Measurements from ENCODE around the gene ADIG. TPM values are rescaled to one million over a fixed set of nuclear protein-coding genes. Genes with fewer than 3 reads are reported as not detected.

The ADIG gene
- total and polyA plus RNA-seq, 8 donors = not detected

DNA sequence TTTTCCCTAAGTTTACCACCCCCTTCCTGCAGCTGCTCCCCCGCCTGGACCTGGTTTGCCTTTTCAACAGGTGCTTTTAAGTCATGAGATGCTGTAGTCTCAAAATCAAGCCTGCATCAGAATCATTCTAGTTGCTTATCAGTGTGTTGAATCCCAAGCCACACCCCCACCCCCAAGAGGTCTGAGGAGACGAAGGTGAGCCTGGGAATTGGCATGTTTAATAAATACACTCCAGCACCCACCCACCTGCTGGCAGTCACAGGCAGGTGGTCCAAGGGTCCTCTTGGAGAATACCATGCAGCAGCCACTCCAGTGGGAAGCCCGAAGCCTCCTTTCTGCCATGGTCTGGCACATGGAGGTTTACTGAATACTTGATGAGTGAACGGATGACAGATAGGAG, 1.1 kb upstream of the ADIG start:
- Histone ChIP-seq H3K4me1 (no peaks in the 10 kb centered on the region), H3K27ac (no peak overlapping the region), H3K27me3 (peaks cover 0 to 16% (median 0%) of the 10 kb centered on the region in 3 donors), H3K36me3 (peaks cover 12 to 34% (median 29%) of the 10 kb centered on the region in 4 donors), H3K4me3 (no peak overlapping the region), H3K9me3 (no peaks in the 10 kb centered on the region)
- no peak for TF ChIP-seq EP300 (IDR thresholded peaks at IDR 0.05)
- TF ChIP-seq, protein P1, sequence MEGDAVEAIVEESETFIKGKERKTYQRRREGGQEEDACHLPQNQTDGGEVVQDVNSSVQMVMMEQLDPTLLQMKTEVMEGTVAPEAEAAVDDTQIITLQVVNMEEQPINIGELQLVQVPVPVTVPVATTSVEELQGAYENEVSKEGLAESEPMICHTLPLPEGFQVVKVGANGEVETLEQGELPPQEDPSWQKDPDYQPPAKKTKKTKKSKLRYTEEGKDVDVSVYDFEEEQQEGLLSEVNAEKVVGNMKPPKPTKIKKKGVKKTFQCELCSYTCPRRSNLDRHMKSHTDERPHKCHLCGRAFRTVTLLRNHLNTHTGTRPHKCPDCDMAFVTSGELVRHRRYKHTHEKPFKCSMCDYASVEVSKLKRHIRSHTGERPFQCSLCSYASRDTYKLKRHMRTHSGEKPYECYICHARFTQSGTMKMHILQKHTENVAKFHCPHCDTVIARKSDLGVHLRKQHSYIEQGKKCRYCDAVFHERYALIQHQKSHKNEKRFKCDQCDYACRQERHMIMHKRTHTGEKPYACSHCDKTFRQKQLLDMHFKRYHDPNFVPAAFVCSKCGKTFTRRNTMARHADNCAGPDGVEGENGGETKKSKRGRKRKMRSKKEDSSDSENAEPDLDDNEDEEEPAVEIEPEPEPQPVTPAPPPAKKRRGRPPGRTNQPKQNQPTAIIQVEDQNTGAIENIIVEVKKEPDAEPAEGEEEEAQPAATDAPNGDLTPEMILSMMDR (IDR thresholded peaks at IDR 0.05) = no peak
- intact Hi-C loops (cut with DNase I; ENCODE audit: low total_unique reads) = no loop called here
- DNase-seq = no peak
- WGBS, 5 donors = 70 to 79% (median 73%) methylated on average over 4 of the region's 4 CpGs

DNA sequence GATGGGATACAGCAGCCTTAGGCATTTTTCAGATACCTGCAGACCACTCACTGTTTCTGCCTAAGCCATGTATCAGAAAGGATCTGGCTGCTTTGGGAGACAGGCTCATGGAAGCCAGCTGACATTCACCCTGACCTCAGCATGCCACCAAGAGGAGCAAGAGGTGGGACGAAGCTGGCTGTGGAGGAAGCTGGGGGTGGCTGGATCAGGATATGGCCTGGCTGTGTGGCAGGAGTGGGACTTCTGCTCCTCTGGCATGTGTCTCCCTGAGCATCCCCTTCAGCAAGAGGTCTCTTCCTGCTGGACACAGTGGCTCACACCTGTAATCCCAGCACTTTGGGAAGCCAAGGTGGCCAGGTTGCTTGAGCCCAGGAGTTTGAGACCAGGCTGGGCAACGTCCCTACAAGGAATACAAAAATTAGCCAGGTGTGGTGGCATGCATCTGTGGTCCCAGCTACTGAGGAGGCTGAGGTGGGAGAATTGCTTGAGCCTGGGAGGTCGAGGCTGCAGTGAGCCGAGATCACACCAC, 897 bp downstream of the ADIG start:
- DNase-seq = no peak
- no peaks in the 10 kb centered on the region for H3K4me1 ChIP-seq
- H3K36me3 ChIP-seq = peaks cover 0 to 14% (median 10%) of the 10 kb centered on the region in 4 donors
- no peak overlapping the region for H3K27ac ChIP-seq
- no peaks in the 10 kb centered on the region for H3K9me3 ChIP-seq
- WGBS, 5 donors = 55 to 68% (median 66%) methylated on average over 4 of the region's 4 CpGs
- H3K4me3 ChIP-seq = no peak overlapping the region
- TF ChIP-seq EP300 (IDR thresholded peaks at IDR 0.05) (no peak), POLR2AphosphoS5 (IDR thresholded peaks at IDR 0.05) (no peak), POLR2A (IDR thresholded peaks at IDR 0.05) (no peak)
- TF ChIP-seq, protein P1 (IDR thresholded peaks at IDR 0.05) = no peak
- peaks cover 0 to 28% (median 0%) of the 10 kb centered on the region in 3 donors for H3K27me3 ChIP-seq
- intact Hi-C loops (cut with DNase I; ENCODE audit: low total_unique reads) = no loop called here

DNA sequence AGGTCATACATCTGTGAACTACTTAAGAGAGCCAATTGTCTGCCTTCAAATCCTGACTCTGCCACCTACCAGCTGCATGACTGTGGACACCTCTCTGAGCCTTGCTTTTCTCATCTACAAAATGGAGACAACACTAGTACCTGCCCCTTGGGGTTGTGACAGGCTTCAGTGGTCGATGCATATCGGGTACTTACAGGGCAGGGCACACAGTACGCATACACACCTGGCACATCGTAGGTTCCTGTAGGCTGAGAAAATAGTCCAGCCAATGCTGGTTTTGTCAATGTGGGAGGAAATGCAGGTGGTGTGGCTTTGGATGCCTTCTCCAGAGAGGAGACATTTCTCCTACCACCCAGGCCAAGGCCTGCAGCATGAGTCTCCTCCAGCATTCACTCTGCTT, 2.3 kb downstream of the ADIG start:
- WGBS, 5 donors = 79 to 98% (median 88%) methylated on average over 4 of the region's 4 CpGs
- Histone ChIP-seq H3K4me1 (no peaks in the 10 kb centered on the region), H3K4me3 (no peak overlapping the region), H3K27ac (no peak overlapping the region), H3K36me3 (peaks cover 0 to under 1% (median 0%) of the 10 kb centered on the region in 4 donors), H3K9me3 (no peaks in the 10 kb centered on the region), H3K27me3 (peaks cover 0 to 37% (median 0%) of the 10 kb centered on the region in 3 donors)
- TF ChIP-seq, protein P1 (IDR thresholded peaks at IDR 0.05) = no peak
- TF ChIP-seq EP300 (IDR thresholded peaks at IDR 0.05) (no peak), POLR2A (IDR thresholded peaks at IDR 0.05) (no peak), POLR2AphosphoS5 (IDR thresholded peaks at IDR 0.05) (no peak)
- intact Hi-C loops (cut with DNase I; ENCODE audit: low total_unique reads) = no loop called here
- no peak for DNase-seq

DNA sequence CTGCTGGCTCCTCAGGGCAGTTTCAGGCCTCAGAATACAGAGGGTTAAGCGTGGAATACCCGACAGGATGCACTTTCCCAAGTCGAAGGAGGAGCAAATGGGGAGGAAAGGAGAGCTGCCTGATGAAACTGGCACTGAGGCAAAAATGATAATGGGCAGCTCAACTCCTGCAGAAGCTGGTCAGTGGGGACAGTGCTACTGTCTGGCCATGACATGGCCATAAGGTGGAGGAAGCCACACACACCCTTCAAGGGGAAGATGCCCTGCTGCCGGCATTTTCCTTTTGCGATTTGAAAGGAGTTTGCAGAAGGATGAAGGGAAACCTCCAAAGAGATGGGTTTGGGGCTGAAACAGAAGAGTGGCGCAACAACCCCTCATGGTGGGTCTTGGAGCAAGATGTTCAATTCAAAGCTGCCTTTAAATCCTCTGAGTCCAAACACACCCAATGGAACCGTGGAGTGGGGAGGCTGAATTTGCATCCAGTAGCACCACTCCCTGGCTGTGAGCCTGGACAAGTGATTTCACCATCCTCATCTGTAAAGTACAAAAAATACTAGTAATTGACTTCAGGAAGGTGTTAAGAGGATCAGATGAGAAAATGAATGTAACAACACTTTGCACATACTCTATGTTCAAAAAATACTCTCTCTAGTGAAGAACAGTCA, 3.2 kb downstream of the ADIG start:
- no peak overlapping the region for H3K27ac ChIP-seq
- intact Hi-C loops (cut with DNase I; ENCODE audit: low total_unique reads) = no loop called here
- DNase-seq = no peak
- no peaks in the 10 kb centered on the region for H3K9me3 ChIP-seq
- peaks cover 0 to 45% (median 0%) of the 10 kb centered on the region in 3 donors for H3K27me3 ChIP-seq
- TF ChIP-seq POLR2A (IDR thresholded peaks at IDR 0.05) = no peak
- no peak for TF ChIP-seq EP300 (IDR thresholded peaks at IDR 0.05)
- TF ChIP-seq, protein P1 (IDR thresholded peaks at IDR 0.05) = no peak
- no peak for TF ChIP-seq POLR2AphosphoS5 (IDR thresholded peaks at IDR 0.05)
- no peaks in the 10 kb centered on the region for H3K36me3 ChIP-seq
- WGBS, 5 donors = 46 to 51% (median 51%) methylated on average over 7 of the region's 7 CpGs
- H3K4me1 ChIP-seq = no peaks in the 10 kb centered on the region
- H3K4me3 ChIP-seq = no peak overlapping the region

Data from stomach (tissue), 9 donors.